HG03354 (cell line): ENCODE data around the gene H1-8.

Experiments
- ATAC-seq: cut with Tn5 transposase; IDR thresholded peaks from one replicate; pipeline ENCODE4 v1.9.1; 2021; ENCODE audit warnings: mild to moderate bottlenecking; ENCODE audit not compliant: unreplicated experiment, poor library complexity, severe bottlenecking

Gene H1-8

DNA sequence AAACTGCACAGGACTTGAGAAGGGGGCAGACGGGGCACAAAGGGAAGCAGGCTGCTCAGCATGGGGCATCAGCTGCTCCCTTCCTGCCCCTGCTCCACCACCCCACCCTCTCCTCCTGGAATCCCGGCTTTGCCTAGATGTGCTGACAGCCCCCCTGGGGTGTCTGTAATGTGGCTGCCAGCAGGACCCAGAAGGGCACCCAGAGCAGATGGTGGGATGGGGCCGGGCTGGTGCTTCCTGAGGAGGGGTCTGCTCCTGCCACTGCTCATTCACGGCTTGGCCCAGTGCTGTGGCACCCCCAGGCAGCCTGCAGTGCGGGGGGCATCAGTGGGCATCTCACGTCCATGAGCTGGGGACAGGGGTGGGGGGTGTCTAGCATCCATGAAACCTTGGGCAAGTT, 10.2 kb downstream of the H1-8 start:
- ATAC-seq, result no peak

DNA sequence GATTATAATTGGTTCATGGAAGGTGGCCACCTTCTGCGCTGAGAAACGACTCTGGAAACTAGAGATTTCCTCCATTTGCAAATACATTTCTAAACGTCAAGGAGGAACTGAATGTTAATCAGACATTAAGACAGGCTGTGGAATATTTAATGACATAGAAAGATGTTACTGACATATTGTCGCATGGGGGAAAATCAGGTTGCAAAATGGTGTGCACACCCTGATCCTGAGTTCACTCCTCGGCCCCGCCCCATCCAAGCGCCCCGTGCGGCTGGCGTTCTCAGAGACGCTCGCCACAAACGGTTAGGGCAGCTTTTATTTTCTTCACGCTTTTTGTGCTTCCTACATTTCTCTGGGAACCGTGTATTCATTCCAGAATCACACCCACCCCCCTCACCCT, 10.7 kb downstream of the H1-8 start:
- ATAC-seq, result no peak

DNA sequence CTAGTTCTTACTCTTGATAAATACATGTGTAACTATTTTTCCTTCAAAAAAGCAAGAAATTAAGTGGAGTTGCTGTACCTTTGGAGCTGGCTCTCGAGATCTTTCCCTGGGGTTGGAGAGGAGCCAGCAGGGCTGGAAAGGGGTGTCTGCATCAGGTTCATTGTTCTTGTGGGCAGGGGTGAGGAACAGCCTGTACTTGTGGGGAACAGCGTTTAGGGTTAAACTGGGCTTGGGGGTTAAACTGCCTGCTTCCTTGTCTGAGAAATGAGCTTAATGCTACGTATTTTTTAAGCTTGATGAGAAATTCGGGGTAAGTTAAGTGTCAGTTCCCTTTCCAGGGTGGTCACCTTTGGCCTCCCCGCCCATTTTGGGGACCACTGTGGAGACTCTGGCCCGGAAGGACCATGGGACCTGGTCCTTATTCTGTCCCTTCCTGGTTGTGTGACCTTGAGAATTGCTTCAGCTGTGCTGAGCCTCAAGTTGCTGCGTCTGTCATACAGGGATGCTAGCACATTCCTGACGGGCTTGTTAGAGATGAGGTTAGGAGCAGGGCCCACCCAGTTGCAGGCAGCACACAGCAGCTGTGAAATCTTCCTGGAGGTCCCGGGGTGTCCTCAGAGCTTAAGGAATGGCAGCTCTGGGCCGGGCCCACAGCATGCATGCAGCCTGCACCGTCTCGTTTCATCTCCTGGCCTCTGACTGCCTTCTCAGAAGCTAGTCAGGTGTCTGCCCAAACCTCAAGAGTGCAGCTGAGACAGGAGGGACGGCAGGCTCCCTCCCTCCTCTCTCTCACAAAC, 11.6 kb downstream of the H1-8 start:
- no peak for ATAC-seq

DNA sequence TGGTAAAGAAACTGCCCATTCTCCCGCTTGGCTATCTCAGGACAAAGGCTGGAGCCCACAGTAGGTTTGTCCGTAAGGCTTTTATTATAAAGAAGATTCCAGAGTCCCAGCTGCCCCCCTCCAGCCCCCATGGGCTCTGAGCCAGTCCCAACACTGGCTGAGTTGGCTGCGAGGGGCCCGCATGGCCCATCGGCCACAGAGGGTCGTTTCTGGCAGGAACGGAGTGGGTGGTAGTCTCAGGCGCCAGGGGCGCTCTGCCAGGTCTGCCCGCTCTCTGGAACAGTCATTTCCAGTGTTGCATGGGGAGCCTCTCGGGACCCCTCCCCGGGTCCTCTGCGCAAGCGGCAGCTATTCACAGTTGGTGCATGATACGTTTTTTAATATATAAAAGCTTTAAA, 12.2 kb downstream of the H1-8 start:
- no peak for ATAC-seq

DNA sequence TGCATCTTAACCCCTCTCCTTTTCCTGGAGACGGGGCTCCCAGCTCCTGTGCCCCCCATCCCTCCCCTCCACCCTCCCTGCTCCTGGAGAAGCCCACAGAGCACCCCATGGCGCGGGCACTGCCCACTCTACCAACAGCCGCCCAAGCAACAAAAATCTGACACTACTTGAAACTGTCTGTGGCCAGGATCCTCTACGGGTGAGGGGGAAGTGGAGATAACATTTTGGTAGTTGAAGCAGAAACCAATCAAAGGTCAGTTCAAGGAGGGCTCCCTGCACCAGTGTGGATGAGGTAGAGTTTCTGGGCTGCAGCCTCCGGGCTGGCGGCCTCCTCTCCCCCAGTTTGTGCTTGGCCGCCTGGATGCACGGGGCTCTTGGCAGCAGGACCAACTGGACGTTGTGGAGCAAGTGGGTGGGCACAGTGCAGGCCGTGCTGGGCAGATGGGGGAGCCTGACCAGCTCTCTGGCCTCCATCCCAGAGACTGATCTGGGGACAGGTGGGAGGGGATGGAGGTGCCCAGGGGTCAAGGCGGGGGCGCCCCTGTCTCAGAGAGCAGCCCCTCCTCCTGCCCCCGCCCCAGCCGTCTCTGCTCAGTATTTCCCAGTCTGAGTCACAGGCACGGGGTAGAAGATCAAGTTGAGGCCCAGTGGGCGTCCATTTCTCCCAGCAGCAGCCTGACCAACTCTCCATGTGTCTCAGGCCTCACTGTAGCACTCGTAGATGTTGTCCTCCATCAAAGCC, 12.8 kb downstream of the H1-8 start:
- ATAC-seq, result no peak

DNA sequence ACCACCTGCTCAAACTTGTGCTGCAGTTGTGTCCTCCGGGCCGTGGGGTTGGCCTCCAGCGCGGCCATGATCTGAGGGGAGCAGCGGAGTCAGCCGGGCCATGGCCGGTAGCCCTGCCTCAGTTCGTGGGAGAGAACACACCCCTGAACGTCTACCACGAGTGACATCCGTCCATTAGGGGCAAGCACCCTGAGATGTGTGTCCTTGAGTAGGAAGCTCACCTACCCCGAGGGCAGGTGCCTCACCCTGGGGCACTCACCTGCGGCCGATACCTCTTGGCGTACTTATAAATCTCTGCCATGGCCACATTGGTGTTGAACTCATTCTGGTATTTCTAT, 13.4 kb downstream of the H1-8 start:
- ATAC-seq, result no peak

DNA sequence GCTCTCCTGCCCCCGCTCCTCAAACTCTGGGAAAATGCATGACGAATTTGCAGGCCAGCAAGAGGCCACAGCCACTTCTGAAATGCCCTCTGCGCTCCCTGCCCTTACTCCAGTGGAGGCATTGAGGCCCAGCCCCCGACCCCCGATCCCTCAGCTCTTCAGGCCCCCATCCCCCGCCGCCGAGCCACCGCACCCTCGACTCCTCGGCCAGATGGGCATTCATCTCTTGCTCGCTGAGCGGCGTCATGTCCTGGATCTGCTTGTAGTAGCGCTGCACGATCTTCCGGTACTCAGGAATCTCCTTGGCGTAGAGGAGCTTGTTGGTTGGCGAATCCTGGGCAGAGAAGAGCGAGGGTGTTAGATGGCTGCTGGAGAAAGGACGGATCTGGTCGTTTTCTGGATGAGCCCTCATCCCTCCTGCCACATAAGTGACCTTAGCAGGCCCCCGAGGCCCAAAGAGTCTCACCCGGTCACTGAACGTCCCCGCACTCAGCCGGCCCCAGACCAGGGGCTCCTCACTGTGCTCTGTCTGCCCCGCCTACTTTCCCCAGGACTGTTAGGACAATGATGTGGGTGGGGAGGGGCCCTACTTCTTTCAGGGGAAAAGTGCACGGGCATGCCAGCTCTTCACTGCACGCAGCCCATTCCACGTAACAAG, 14.0 kb downstream of the H1-8 start:
- no peak for ATAC-seq

DNA sequence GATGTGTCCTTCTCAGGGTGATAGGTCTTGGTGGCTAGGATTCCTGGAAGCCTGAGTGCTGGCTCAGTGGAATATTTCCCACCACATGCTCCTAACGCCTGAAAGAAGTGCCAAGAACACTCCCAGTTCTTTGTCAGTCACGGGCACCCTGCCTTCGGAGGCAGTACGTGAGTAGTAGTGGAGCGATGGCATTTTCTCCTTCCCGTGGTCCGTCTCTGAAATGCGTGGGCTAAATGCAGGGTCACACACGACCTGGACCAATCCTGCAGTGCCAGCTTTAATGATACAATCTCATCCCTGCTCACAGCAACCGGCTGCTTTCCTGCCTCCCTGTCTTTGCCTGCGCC, 14.5 kb downstream of the H1-8 start:
- no peak for ATAC-seq

DNA sequence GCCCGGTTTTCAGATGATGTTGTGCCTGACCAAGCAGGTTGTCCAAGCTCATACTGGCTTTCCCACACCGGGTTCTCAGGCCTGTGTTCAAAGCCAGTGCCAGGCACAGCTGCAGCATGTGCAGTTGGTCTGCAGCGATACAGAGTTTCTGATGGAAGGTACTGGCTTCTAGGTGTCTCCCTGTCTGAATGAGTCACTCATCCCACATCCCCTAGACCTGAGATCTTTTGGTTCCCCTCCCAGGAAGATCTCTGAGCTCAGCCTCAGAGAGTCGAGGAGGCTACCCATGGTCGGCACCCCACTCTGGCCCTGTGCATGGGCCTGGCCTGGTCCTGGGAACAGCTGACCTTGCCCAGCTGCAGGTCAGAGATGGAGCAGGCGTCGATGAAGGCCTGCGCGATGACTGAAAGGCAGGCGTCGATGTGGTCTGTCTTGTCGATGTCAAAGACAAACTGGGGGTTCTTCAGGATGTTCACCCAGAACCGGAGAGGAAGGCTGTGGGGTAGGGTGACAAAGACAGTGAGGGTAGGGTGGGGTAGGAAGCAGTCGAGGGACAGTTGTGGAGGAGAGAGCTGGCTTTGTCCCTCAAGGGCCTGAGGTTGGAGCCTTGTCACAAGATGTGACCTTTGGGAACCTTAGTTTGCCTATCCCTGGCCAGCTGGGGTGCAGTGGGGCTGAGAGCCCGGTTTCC, 15.3 kb downstream of the H1-8 start:
- ATAC-seq, result peak; percentile 36

DNA sequence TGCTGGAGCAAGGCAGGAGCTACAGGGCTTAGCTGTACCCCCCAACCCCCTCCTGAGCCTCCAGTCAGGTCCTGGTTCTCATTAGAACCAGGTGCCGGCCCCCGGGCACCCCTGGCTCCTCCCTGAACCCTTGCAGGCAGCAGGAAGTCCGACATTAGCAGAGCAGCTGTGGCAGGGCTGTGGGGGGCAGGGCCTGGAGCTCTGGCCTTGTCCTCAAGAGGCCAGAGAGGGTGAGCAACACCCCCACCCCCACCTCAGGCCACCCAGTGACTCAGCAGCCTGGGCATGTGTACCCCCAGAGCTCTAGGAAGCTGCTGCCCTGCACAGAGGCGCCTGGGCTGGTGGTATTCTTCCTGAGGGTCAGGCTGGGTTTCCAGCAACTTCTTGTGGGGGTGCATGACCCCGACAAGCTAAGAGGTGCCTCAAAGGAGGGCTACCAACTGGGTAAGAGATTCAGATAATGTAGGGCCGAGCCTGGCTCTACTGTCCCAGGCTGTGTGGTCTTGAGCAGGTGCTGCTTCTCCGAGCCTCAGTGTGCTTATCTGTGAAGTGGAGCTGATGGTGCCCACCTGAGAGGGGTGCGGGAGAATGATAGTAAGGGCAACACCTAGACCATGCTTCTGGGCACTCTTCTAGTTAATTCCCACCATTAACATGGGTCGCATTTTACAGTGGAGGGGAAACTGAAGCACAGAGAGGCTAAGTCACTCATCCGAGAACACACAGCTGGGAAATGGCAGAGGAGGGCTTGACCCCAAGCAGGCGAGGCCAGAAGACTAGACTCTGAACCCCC, 16.0 kb downstream of the H1-8 start:
- ATAC-seq, result peak; percentile 72

DNA sequence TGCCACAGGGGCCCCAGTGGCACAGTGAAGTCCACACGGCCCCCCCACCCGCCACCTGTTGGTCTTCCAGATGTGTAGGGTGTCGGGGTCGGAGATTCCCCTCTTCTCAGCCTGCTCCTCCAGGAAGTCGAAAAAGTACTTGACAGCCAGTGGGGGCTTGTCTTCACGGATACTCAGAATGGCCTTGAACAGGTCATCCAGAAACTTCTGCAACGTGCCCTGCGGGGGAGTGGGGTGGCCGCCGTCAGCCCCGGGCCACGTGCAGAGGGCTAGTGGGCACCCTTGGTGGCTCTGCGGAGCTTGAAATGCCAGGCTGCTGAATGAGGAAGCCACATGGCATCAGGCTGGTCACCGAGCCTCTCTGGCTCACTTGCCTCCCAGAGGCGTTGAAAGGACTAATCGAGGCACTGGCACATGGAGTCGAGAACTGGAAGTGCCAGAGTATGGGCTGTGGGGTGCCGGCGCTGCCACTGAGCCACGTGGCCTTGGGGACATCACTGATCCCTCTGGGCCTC, 16.6 kb downstream of the H1-8 start:
- ATAC-seq, result no peak

DNA sequence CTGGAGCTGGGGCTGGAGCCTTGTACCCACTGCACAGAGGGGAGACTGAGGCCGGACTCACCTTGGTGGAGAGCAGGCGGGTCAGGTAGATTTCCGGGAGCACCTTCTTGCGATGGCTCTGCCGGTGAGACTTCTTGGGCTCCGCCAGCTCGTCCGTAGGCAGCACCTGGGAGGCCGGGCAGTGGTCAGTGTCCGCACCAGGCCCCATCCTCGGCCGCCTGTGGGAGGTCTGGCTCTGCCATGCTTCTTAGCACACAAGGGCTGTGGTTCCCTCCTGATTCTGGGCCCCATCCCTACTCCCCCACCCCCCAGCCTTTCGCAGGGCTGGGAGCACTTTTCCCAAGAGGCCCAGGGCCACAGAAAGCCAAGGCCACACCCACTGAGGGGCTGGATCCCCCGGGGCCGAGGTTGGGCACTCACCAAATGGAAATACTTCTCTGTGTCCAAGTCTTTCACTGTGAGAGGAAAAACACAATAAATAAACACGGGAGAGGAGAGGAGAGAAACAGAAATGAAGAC, 17.4 kb downstream of the H1-8 start:
- no peak for ATAC-seq

DNA sequence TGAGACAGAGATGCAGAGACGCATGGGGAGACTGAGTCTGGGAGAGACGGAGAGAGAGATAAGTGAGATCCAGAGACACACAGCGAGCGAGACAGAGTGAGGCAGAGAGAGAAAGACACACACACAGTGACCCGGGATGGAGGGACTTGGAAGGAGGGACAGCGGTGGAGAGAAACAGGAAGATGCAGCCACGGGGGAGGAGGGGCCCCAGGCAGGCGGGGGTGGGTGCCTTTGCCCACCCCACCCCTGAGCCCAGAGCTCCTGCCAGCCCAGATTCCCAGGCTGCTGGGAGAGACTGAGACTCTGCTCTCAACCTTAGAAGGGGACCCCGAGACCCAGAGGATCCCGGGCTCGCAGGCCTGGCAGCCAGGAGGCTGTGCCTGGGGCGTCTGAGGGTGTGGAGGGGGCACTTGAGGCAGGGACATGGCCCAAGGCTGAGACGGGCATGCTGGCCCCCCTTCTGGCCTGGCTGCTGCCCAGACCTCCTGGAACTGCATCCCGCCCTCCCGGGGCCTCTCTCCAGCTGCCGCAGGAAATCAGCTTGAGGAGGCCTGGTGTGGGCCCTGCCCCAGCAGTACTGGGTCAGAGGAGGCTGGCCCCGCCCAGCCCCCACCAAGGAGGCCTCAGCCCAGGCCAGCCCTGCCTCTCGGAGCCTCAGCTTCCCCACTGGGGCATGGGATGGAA, 18.1 kb downstream of the H1-8 start:
- no peak for ATAC-seq

DNA sequence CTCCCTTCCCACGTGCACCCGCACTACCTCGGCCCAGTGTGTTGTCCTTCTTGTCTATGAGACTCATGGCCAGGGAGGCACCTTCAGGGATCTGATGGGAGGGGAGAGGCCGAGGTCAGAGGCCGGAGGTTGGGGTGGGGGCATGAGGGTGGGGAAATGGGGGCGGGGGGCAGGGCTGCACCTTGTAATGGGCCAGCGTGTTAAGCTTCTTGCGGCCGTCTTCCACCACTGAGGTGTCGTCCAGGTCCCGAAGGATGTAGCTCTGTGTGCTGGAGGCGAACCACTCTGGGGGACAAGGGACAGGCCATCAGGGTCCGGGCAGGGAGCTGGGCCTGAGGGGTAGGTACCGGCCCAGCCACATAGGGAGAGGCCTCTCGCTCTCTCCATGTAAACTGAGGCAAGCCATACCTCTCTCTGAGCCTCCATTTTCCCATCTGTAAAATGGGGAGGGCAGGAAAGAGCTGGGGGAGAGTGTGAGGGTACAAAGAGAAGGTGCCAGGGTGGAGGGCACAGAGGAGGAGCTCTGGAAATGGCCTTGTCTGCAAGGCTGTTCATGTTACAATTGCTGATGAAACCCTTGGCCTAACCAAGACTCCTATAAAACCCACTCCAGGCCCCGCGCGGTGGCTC, 18.8 kb downstream of the H1-8 start:
- no peak for ATAC-seq

DNA sequence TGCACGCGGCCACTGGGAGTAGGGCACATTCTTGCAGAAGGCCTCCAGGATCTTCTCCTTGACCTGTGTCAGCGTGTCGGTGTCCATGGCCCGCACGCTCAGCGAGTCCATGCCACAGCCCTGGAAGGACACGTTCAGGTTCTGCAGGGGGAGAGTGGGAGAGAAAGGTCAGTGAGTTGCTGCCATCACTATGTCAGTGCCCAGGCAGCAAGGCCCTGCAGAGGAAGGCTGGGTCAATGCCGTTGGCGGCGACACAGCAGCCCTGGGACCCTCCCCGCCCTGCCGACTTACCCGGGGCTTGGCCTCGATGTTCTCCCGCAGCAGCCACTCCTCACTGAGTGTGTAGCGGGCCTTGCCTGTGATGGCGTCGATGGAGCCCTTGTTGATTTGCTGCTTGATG, 19.8 kb downstream of the H1-8 start:
- ATAC-seq, result no peak

DNA sequence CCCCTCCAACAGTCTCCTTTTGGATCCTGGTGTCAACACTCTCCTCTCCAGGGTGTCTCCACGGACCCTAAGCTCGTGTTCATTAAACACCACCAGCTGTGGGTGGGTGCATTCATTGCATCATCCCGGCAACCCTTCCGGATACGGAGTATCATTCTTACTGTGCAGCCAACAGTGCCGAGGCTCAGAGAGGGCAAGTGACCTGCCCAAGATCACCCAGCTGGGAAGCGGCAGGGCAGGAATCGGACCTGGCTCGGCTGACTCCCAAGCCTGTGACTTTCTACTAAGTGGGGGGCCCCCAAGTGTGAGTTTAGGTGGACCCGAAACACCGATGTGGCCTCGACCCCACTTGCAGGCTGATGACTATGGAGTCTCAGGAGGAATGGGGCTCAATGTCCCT, 20.4 kb downstream of the H1-8 start:
- ATAC-seq, result no peak

DNA sequence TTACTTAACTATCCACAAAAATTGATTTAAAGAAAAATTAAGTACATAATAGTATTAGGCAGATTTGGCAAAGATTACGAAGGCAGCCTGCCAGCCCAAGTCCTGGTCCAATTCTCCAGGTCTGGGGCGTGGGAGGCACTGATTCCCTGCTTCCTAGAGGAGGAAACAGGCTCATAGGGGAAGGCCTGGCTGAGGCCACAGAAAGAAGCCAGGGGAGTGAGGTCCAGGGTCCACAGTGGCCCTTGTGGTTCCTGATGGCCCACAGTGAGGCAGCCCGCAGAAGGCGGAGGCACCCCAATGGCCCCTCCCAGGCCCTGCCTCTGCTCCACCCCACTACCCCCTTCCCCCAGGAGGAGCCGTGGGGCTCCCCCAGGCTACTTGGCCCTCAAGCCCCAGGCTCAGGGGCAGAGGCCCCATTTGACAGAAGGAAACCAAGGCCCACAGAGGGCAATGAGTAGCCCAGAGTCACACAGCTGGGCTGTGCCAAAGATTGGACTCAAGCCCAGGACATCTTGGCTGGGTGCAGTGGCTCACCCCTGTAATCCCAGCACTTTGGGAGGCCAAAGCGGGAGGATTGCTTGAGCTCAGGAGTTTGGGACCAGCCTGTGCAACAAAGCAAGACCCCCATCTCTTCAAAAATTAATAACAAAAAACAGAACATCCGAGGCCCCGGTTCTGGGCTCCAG, 21.0 kb downstream of the H1-8 start:
- no peak for ATAC-seq
